HG03060 (cell line): ENCODE data around the gene LLGL2.

Source experiments
- ATAC-seq: cut with Tn5 transposase; IDR thresholded peaks from one replicate; pipeline ENCODE4 v1.9.1; 2021; ENCODE audit warnings: low read depth, moderate number of reproducible peaks; ENCODE audit not compliant: unreplicated experiment

Gene LLGL2

DNA sequence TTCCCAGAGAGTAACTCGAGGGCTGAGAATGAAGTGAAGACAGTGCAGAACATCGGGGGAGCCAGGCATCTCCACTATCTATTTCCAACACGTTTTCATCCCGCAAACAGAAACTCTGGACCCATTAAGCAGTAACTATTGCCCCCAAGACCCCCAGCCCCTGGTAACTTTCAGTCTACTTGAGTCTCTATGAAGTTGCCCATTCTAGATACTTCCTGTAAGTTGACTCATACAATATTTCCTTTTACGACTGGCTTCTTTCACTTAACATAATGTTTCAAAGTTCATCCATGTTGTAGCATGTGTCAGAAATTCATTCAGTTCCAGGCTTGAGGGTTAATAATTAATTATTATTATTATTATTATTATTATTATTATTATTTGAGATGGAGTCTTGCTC lies 81.6 kb downstream of the LLGL2 start:
- no peak for ATAC-seq

- ATAC-seq, result no peak
These were observed 84.8 kb downstream of the LLGL2 start for GRCh38 chr17:75610103-75610984.

DNA sequence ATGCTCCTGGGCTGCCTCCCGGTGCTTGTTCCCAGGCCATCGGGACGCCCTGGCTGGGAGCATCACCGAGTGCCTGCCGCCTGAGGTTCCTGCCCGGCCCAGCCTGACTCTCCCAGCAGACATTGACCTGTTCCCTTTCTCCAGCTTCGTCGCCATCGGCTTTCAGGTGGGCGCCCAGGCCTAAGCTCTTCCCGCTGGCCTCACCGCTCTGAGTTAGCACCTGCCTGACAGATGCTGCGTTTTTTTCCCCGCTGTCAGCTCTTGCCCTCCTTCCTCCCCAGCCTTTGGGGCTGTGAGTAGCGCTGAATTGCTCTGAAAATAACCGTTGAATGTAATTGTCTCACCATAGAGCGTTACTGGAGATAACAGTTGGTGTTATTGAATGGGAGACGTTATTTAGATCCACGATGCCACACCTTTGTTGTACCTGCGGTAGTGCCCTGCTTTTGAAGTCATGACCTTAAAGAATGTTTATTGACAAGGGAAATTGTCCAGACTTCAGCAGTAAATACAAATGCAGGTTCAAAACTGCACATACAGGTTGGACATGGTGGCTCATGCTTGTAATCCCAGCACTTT lies 86.4 kb downstream of the LLGL2 start:
- no peak for ATAC-seq

GRCh38 chr17:75612906-75613626 lies 87.6 kb downstream of the LLGL2 start:
- ATAC-seq, result no peak

GRCh38 chr17:75614006-75614405 lies 88.5 kb downstream of the LLGL2 start:
- no peak for ATAC-seq

- ATAC-seq, result no peak
These were observed 89.2 kb downstream of the LLGL2 start for GRCh38 chr17:75614556-75615270.

GRCh38 chr17:75615301-75615700 lies 89.8 kb downstream of the LLGL2 start:
- ATAC-seq, result no peak

DNA sequence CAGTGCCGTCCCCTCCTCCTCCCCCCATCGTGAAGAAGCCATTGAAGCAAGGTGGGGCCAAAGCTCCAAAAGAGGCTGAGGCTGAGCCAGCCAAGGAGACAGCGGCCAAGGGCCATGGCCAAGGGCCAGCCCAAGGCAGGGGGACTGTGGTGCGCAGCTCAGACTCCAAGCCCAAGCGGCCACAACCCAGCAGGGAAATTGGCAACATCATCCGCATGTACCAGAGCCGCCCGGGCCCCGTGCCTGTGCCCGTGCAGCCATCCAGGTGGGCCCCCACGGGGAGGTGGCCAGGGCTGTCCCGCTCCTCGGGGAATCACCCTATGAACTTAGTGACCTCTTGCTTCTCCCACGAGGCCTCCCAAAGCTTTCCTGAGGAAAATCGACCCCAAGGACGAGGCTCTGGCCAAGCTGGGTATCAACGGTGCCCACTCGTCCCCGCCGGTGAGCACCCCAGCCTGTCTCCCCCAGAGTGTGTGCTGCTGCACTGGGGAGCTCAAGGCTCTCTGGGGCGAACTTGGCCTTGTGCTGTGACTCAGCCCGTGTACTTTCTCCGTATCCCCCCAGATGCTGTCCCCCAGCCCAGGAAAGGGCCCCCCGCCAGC lies 91.1 kb downstream of the LLGL2 start:
- ATAC-seq, result no peak

DNA sequence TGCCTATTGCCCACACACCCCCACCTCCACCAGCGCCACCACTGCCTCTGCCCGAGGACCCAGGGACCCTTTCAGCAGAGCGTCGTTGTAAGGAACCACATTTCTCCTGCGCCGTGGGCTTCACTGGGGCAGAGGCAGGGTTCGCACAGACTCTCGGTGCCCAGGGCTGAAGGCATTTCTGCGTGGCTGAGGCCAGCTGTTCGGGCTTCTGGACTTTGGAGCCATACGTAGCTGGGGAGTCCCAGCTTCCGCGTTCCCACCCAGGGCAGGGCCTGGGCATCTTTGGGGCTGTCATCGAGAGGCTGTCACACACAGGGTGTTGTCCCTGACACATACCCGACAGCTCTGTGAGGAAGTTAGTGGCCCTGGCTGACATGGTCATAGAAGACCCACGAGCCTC lies 91.7 kb downstream of the LLGL2 start:
- no peak for ATAC-seq

- ATAC-seq, result no peak
These were observed 92.2 kb downstream of the LLGL2 start for GRCh38 chr17:75617675-75618074.

GRCh38 chr17:75619506-75620431 lies 94.3 kb downstream of the LLGL2 start:
- ATAC-seq, result no peak

DNA sequence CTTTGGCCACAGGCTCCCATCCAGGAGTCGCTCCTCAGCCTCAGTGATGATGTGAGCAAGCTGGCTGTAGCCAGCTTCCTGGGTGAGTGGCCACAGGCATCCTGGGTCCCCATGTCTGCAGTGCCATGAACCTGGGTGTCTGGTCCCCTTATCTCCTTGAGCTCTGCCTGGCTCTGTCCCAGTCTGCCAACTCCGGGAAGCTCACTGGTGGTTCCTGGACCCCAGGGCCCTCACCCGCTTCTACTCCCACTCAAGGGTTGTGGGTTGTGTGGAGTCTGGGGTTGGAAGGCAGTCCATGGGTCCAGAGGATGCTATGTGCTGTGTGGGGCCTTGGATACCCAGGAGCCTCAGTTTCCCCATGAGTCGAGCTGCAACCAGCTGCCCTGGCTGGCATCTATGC lies 96.0 kb downstream of the LLGL2 start:
- no peak for ATAC-seq

DNA sequence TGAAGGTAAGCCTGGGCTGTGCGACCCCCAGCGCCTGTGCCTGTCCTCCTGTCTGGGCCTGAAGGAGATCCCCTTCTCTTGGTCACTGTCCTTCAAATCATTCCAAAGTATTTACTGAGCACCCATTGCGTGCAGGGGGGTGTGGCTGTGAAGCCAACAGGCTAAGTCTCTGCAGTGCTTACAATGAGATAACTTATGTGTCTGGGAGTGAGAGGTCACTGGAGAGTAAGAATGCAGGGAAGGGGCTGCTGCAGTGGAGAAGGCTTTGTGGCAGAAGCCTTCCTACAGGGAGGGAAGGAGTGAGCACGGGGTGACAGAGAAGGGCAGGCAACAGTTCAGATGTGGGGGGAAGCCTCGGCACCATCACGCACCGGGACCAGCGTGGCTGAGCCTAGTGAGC lies 96.6 kb downstream of the LLGL2 start:
- no peak for ATAC-seq

DNA sequence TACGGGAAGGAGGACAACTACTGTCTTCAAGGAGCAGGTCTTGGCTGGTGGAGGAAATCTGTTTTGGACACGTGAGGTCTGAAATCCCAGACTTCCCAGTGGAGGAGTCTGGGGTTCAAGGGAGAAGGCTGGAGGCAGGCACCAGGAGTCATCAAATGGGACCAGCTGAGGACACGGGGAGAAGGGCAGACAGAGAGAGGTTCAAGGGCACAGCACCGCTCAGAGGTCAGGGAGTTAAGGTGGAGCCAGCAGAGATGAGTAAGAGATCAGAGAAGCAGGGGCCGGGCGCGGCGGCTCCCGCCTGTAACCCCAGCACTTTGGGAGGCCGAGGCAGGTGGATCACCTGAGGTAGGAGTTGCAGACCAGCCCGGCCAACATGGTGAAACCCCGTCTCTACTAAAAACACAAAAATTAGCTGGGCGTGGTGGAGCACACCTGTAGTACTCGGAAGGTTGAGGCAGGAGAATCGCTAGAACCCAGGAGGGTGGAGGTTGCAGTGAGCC lies 97.3 kb downstream of the LLGL2 start:
- ATAC-seq, result no peak

GRCh38 chr17:75623386-75623785 lies 97.9 kb downstream of the LLGL2 start:
- no peak for ATAC-seq

DNA sequence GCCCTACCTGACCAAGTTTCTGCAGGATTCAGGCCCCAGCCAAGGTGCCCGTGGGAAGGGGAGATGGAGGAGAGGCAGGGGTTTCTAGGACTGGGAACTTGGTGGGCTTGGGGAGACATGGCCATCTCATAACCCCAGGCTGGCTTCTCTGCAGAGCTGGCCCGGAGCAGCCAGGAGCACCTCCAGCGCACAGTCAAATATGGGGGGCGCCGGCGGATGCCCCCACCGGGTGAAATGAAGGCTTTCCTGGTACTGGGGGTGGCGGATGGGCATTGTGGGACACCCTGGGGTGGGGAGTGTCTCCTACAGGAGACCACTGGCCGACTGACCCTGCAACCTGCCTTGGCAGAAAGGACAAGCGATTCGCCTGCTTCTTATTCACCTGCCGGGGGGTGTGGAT lies 98.5 kb downstream of the LLGL2 start:
- no peak for ATAC-seq
